Left renal pelvis (tissue), 4 donors: ENCODE results near the gene CSGALNACT2. TPM values are rescaled to one million over a fixed set of nuclear protein-coding genes. Genes with fewer than 3 reads are reported as not detected.
"Not testable (repeated sequence)": the region's sequence is repeated elsewhere in the genome, so short reads cannot be mapped to it uniquely, and the experiment has no call there.

Experiments
- DNase-seq, 4 donors: peaks; one replicate each; pipeline ENCODE4 v3.0.0-alpha.2; 2013; ENCODE audit warnings: low read depth in 4 of 4, low spot score in 3 of 4
- polyA plus RNA-seq, 4 donors: library from polyadenylated mRNA; unstranded; fragments of 120-200 nt; gene quantifications; one replicate each; pipeline ENCODE4 v1.2.1, GENCODE V29; 2013; ENCODE audit not compliant: insufficient read length in 4 of 4

The CSGALNACT2 gene
- polyA plus RNA-seq, 4 donors, result 19.4 to 30.1 (median 22.0) TPM

- no peak for DNase-seq
These were observed 1.1 kb upstream of the CSGALNACT2 start for GRCh38 chr10:43136995-43137716.

DNA sequence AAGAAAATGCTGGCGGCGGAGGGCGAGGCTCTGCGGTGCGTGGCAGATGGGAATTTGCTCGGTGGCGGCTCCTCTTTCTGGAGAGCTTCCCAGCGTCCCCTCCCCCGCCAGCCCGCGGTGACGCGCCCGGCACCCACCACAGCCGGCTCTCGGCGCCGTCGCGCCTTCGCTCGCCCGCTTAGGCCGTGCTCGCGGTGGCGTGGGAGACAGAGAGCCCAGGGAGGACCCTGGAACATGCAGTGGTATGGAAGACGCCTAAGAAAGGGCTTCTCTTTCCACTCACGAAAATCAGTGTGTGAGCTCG, 576 bp upstream of the CSGALNACT2 start:
- peak in 3 of 4 donors; percentile 45 to 52 (median 47) for DNase-seq

DNA sequence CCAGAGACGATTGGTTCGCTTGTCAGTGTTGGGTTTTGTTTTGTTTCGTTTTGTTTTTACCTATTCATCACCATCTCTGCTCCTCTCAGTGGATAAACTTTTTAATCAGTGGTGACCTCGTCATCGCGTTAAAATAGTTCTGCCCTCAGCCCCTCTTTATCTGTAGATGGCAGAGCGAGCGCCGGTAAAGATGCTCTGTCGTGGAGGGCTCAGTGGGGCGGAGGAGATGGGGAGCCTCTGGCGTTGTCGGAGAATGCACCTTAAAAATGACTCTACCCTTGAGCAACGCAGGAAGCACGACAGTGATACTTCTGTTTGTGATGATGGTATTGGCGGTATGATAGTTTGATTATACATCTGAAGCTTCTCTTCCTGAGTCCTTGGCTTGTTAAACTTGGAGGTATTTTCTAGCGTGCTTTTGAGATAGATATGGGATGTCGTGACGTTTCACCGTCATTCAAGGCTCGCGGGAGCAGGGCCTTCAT, 554 bp downstream of the CSGALNACT2 start:
- peak in 1 of 4 donors; percentile 5 for DNase-seq

DNA sequence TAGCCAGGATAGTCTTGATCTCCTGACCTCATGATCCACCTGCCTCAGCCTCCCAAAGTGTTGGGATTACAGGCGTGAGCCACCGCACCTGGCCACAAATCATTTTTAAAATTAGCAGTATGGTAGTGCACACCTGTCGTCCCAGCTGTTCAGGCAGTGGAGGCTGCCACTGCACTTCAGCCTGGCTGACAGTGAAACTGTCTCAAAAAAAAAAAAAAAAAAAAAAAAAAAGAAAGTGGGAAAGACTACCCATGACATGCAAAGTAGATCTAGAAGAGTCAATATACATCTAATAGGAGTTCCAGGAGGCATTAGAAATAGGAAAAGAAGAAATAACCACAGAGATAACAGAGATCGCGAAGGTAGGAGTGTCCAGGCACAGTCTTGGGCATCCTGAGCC, 3.2 kb downstream of the CSGALNACT2 start:
- DNase-seq, result no peak

DNA sequence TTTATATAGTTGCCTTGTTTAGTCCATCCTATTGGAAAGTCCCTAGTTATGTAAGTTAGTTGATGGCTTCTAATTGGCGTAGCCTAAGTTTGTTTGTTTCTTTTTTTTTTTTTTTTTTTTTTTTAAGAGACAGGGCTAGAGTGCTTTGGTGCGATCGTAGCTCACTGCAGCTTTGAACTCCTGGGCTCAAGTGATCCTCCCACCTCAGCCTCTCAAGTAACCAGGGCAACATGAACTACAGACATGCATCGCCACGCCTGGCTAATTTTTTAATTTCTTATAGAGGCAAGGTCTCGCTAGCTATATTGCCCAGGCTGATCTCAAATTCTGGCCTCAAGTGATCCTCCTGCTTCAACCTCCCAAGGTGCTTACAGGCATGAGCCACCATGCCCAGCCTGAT, 7.1 kb downstream of the CSGALNACT2 start:
- no peak for DNase-seq

DNA sequence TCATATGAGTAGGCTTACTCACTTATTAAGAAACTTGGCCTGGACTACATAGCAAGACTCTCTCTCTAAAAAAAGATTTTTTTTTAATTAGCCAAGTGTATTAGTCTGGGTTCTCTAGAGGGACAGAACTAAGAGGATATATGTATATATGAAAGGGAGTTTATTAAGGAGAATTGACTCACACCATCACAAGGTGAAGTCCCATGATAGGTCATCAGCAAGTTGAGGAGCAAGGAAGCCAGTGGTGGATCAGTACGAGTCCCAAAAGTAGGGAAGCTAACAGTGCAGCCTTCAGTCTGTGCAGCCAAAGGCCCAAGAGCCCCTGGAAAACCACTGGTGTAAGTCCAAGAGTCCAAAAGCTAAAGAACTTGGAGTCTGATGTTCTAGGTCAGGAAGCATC, 7.7 kb downstream of the CSGALNACT2 start:
- DNase-seq, result not testable (repeated sequence)

GRCh38 chr10:43151371-43151770, 13.1 kb downstream of the CSGALNACT2 start:
- DNase-seq, result no peak

DNA sequence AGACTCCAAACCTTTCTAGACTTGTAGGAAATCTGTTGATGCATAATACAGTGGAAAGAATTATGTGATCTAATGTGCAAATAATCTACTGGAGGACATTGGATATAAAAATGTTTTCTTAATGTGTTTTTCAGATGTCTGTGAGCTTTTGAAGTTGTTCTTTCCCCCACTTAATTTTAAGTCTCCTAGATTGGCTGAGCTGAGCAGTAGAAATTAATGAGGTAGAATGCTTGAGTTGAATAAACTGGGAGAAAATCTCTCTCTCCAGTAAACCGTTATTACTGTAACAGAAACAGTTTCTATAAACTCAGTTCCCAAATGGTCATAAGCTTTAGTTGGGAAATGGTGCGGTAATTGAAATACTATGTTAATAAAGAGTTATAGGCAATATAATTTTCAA, 15.7 kb downstream of the CSGALNACT2 start:
- DNase-seq, result no peak

DNA sequence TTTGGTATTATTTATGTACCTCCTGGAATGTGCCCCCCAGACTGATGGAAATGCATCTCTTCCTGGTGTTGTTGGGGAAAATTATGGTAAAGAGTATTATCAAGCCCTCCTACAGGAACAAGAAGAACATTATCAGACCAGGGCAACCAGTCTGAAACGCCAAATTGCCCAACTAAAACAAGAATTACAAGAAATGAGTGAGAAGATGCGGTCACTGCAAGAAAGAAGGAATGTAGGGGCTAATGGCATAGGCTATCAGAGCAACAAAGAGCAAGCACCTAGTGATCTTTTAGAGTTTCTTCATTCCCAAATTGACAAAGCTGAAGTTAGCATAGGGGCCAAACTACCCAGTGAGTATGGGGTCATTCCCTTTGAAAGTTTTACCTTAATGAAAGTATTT, 17.0 kb downstream of the CSGALNACT2 start:
- no peak for DNase-seq

DNA sequence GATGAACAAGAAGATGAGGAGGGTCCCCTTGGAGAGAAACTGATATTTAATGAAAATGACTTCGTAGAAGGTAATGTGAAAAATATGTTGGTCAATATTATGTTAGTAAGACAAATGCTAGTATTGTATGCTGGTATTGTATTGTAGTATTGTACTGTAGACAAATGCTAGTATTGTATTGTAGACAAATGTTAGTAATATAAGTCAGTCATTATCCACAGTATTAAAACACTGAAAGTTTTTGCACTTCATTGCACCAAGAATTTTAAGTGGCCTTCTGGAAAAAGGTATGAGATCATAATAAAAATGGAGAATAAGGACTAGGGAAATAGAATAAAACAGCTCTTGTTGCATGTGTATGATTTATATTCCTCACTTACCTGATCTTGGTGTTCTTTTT, 17.5 kb downstream of the CSGALNACT2 start:
- no peak for DNase-seq

GRCh38 chr10:43156590-43157341, 18.5 kb downstream of the CSGALNACT2 start:
- DNase-seq, result no peak

- no peak for DNase-seq
These were observed 20.4 kb downstream of the CSGALNACT2 start for GRCh38 chr10:43158636-43159035.

DNA sequence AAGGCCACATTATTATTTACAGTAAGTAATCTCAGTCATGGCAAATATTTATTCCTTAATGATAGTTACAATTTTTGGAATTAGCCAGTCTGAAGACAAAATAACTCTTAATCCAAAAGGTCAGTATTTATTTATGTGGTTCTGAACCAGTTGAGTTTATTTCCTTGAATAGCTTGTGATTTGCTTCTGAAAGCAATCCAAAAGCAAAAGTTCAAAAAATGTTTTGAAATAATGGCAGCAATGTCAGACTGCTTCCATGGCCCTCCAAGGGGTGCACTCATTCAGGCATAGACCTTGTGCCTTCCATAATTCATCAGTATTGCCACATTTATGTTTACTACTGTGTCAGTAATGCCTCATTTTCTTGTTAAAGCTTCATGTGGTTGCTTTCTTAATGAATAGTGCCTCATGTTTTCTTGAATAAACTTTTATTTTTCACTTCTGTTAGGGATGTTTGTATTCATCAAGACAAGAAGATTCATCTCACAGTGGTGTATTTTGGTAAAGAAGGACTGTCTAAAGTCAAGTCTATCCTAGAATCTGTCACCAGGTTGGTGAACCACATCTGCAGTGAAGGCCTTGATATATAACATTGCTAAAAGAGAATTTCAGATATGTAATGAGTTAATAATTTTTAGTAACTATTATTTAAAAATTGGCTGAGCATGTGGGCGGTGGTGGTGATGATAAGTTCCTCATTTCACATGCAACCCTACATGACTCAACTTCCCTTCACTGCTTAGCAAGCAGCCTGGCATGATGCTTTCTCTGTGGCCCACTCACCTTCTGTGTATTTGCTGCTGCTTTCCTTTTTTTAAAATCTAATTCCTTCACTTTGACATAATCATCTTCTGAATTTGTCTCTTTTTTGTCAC, 22.0 kb downstream of the CSGALNACT2 start:
- no peak for DNase-seq

- no peak for DNase-seq
These were observed 22.6 kb downstream of the CSGALNACT2 start for GRCh38 chr10:43160921-43161255.

- no peak for DNase-seq
These were observed 24.4 kb downstream of the CSGALNACT2 start for GRCh38 chr10:43162604-43163003.

GRCh38 chr10:43166207-43166879, 28.1 kb downstream of the CSGALNACT2 start:
- DNase-seq, result no peak

DNA sequence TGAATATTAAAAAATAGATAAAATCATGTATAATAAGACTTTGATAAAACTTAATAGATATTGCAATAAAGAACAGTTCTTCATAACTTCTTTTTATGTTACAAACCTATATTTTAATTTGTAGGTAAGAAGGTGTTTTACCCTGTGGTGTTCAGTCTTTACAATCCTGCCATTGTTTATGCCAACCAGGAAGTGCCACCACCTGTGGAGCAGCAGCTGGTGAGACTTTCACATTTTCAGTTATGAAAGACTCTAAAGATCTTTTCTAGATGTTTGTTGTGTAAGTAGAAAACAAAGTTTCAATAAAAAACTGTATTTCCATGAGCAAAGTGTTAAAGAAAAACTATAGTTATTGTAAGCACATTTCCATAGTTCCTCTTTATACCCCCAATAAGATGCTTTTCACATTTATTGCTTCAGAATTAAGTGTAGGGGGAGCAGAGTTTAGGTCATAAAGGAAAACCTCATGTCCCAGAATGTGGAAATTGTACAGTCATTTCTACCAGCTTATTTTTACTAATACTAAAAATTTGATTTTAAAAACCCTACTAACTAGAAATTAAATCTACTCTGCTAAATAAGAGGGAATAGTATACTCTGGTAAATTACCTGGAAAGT, 28.7 kb downstream of the CSGALNACT2 start:
- DNase-seq, result no peak

DNA sequence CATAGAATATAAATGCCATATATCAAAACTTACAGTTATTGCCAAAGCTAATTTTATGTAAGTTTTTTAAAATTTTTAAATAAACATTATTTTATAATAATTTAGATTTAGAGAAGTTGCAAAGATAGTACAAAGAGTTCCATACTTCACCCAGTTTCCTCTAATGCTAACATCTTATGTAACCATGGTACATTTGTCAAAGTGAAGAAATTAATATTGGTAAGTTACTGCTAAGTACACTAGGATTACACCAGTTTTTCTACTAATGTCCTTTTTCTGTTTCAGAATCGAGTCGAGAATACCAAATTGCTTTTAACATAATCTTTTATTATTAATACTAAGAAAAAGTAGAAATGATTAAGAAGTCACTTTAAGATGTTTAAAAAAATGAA, 29.2 kb downstream of the CSGALNACT2 start:
- DNase-seq, result no peak

GRCh38 chr10:43170491-43170890, 32.2 kb downstream of the CSGALNACT2 start:
- DNase-seq, result no peak

DNA sequence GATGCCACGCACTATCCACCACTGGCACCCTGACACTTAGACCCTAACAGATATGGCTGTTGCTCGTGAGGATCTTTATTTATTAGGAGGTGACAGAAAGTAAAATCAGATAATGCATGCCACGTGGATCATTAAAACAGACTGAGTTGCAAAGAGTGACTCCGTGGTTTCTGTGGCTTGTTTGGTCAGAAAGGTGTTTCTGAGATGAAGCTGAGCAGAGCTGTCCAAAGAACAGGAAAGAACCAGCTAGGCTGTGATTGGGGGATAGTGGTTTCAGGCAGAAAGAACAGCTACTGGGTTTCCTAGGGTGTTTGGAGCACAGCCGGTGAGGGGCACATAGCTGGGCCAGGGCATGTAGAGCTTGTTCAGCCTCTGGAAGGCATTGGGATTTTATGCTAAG, 34.4 kb downstream of the CSGALNACT2 start:
- DNase-seq, result no peak
